Ascending aorta (tissue), 2 donors: Measurements from ENCODE around the gene HGFAC. TPM values are rescaled to one million over a fixed set of nuclear protein-coding genes. Genes with fewer than 3 reads are reported as not detected.

Source experiments
- DNase-seq, 2 donors: peaks; one replicate each; pipeline ENCODE4 v3.0.0-alpha.2; 2019; ENCODE audit warnings: low spot score in 2 of 2
- H3K27ac ChIP-seq, 2 donors: fragments of 200-600 bp; sonication (generic); one replicate each; pipeline ENCODE4 v1.5.1; 2016 to 2017; ENCODE audit warnings: mild to moderate bottlenecking in 1 of 2
- H3K27me3 ChIP-seq: fragments of 200-600 bp; sonication (generic); one replicate; pipeline ENCODE4 v1.5.1; 2017
- H3K36me3 ChIP-seq, 2 donors: fragments of 200-600 bp; sonication (generic); one replicate each; pipeline ENCODE4 v1.5.1; 2016
- H3K4me1 ChIP-seq, 2 donors: fragments of 200-600 bp; sonication (generic); one replicate each; pipeline ENCODE4 v1.5.1; 2016 to 2017; ENCODE audit warnings: mild to moderate bottlenecking in 1 of 2
- H3K4me3 ChIP-seq, 2 donors: fragments of 200-600 bp; sonication (generic); one replicate each; pipeline ENCODE4 v1.5.1; 2016 to 2017; ENCODE audit warnings: mild to moderate bottlenecking in 1 of 2
- H3K9me3 ChIP-seq, 2 donors: fragments of 200-600 bp; sonication (generic); one replicate each; pipeline ENCODE4 v1.5.1; 2016
- intact Hi-C: fragments of 100-400 bp; cut with DNase I; formaldehyde crosslinking; loops from one replicate; pipeline ENCODE4 v1.15.1; 2023
- total RNA-seq: library from RNA; depleted of rRNA; stranded (reverse); fragments of >200 nt; gene quantifications from one replicate; pipeline ENCODE4 v1.1.0, GENCODE V29; 2016
- TF ChIP-seq, protein P1 (sequence below), 3 experiments: fragments of 200-600 bp in 2 of 3; fragments of 450-650 bp in 1 of 3; sonication (generic) in 2 of 3; IDR thresholded peaks; one replicate each; pipeline ENCODE4 v1.5.1; 2016 to 2019; ENCODE audit warnings: antibody characterized with exemption in 3 of 3, mild to moderate bottlenecking in 1 of 3, moderate library complexity in 1 of 3

HGFAC gene
- total RNA-seq, 1 donor from 2014 or later, result 2.2 TPM

DNA sequence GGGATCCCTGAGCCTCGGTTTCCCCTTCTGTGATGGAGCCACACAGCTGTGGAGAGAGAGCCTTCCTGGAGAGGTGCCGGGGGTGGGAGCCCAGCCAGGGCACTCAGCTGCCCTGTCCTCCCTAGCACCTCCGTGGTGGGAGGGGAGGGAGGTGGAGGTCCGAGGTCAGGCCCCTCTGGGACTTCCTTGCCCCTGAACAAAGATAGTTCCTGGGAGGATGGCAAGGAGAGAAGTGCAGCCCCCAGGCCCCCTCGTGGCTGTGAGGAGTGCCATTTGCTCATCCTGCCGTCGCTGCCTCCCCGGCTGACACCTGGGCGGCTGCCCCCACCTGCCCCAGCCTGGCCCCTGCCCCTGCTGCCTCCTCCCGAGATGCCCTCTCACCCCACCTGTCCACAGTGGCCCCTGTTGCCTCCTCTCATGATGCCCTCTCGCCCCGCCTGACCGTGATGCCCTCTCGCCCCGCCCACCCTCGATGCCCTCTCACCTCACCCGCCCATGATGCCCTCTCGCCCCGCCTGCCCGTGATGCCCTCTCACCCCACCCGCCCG lies 34.0 kb downstream of the HGFAC start:
- H3K27me3 ChIP-seq, result no peaks in the 10 kb centered on the region

GRCh38 chr4:3476341-3476747 lies 34.6 kb downstream of the HGFAC start:
- DNase-seq, result no peak
- no peak overlapping the region for H3K4me3 ChIP-seq
- intact Hi-C loops, result no loop called here
- H3K36me3 ChIP-seq, result no peaks in the 10 kb centered on the region
- TF ChIP-seq, protein P1, sequence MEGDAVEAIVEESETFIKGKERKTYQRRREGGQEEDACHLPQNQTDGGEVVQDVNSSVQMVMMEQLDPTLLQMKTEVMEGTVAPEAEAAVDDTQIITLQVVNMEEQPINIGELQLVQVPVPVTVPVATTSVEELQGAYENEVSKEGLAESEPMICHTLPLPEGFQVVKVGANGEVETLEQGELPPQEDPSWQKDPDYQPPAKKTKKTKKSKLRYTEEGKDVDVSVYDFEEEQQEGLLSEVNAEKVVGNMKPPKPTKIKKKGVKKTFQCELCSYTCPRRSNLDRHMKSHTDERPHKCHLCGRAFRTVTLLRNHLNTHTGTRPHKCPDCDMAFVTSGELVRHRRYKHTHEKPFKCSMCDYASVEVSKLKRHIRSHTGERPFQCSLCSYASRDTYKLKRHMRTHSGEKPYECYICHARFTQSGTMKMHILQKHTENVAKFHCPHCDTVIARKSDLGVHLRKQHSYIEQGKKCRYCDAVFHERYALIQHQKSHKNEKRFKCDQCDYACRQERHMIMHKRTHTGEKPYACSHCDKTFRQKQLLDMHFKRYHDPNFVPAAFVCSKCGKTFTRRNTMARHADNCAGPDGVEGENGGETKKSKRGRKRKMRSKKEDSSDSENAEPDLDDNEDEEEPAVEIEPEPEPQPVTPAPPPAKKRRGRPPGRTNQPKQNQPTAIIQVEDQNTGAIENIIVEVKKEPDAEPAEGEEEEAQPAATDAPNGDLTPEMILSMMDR (IDR thresholded peaks at IDR 0.05), result no peak
- no peaks in the 10 kb centered on the region for H3K9me3 ChIP-seq
- peaks cover 0 to 5% of the 10 kb centered on the region in 2 donors for H3K4me1 ChIP-seq
- no peak overlapping the region for H3K27ac ChIP-seq
- no peaks in the 10 kb centered on the region for H3K27me3 ChIP-seq

More for the DNA sequence above, 34.0 kb downstream of the HGFAC start:
- Histone ChIP-seq H3K27ac (no peak overlapping the region), H3K4me1 (peaks cover 0 to 5% of the 10 kb centered on the region in 2 donors), H3K36me3 (no peaks in the 10 kb centered on the region), H3K4me3 (no peak overlapping the region), H3K9me3 (no peaks in the 10 kb centered on the region)
- intact Hi-C loops, result no loop called here
- no peak for DNase-seq
- TF ChIP-seq, protein P1 (IDR thresholded peaks at IDR 0.05), result no peak

- DNase-seq, result no peak
- H3K9me3 ChIP-seq, result no peaks in the 10 kb centered on the region
- H3K36me3 ChIP-seq, result no peaks in the 10 kb centered on the region
- H3K27ac ChIP-seq, result no peak overlapping the region
- H3K27me3 ChIP-seq, result no peaks in the 10 kb centered on the region
- H3K4me1 ChIP-seq, result peaks cover 0 to 5% of the 10 kb centered on the region in 2 donors
- intact Hi-C loops, result loop anchor here (1.0 kb wide), 1 partner anchor 90 kb away; no protein-coding TSS in a partner anchor
- TF ChIP-seq, protein P1 (IDR thresholded peaks at IDR 0.05), result no peak
- no peak overlapping the region for H3K4me3 ChIP-seq
Measured at GRCh38 chr4:3476936-3477749, 35.4 kb downstream of the HGFAC start.

DNA sequence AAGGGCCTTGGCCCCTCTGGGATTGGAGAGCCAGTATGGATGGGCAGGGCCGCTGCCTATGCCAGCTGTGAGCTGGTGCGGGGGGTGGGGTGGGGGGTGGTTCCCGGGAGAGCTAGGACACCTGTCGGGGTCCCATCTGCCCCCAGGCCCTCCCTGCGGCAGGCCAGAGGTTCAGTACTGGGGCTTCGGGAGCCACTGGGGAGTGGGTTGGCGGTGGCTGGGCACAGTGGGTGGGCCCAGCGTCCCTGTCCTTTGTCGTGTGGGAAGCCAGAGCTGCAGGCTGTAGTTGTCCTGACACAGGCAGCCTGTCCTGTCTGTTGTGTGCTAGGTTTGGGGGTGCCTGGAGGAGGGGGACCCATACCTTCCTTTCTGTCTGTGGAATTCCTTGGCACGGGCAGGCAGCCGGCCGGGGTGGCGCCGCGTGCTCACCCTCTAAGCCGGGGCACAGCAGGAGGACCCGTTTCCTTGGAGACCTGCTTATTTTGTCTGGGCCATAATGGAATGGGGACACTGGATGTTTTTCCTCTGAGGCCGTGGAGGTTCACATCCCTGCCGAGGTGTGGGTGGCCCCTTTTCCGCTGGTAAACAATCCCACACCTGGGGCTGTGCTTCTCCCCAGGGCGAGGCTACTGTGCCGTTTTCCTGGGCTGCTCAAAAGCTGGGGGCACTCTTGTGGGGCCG lies 36.1 kb downstream of the HGFAC start:
- no peak overlapping the region for H3K4me3 ChIP-seq
- DNase-seq, result no peak
- no peaks in the 10 kb centered on the region for H3K27me3 ChIP-seq
- H3K4me1 ChIP-seq, result peaks cover 0 to 10% of the 10 kb centered on the region in 2 donors
- no peaks in the 10 kb centered on the region for H3K36me3 ChIP-seq
- H3K9me3 ChIP-seq, result no peaks in the 10 kb centered on the region
- TF ChIP-seq, protein P1 (IDR thresholded peaks at IDR 0.05), result no peak
- intact Hi-C loops, result loop anchor here (1.0 kb wide), 1 partner anchor 91 kb away; no protein-coding TSS in a partner anchor
- H3K27ac ChIP-seq, result no peak overlapping the region

DNA sequence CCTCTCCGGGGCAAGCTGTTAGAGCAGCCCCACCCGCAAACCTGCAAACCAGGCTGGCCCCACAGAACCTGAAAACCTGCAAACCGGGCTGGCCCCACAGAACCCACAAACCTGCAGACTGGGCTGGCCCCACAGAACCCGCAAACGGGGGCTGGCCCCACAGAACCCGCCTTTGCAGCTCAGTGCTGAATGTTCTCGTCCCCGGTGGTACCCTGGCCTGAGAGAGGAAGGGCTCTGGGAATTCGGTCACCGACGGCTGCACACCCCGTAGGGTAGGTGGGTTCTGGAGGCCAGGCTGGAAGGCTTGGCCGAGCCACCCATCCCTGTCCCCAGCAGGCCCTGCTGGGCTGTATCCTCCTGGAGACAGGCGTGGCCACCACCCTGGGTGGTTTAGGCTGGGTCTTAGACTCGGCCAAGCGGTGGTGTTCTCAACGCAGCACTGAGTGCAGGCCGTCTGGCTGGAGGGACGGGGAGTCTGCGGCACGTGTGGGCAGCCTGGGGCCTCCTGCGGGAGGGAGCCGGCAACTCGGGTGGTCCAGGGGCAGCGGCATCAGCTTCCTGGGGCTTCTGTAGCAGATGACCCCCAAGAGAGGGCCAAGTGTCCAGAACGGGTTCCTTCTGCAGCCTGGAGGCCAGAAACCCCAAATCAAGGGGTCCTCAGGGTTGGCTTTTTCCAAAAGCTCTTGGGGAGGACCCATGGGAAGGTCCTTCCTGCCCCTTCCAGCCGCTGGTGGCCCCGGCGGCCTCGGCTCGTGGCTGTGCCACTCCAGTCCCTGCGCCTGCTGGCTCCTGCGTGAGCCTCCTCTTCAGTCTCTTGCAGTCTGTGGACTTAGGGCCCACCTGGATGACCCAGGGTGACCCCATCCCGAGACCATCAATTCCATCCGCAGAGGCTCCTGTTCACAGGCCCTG lies 36.9 kb downstream of the HGFAC start:
- no peaks in the 10 kb centered on the region for H3K9me3 ChIP-seq
- H3K4me1 ChIP-seq, result peaks cover 0 to 11% of the 10 kb centered on the region in 2 donors
- no peaks in the 10 kb centered on the region for H3K27me3 ChIP-seq
- DNase-seq, result no peak
- no peak overlapping the region for H3K27ac ChIP-seq
- intact Hi-C loops, result no loop called here
- TF ChIP-seq, protein P1 (IDR thresholded peaks at IDR 0.05), result no peak
- H3K4me3 ChIP-seq, result no peak overlapping the region
- no peaks in the 10 kb centered on the region for H3K36me3 ChIP-seq
